ENCODE data around the gene NSDHL.

DNA sequence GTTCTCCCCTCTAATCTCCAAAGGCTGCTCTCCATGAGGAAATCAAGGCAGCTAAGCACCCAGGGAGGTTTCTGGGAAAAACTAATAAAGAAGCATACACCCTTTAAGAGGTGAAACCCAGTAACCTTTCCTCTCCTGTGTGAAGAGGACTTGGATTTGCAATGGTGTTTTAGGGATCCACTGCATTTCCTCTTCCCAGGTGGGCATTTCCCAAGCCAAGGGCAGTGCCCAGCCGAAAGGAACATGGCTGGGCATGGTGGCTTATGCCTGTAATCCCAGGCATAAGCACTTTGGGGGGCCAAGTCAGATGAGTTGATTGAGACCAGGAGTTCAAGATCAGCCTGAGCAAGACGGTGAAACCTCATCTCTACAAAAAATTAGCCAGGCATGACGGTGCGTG, 61.6 kb downstream of the NSDHL start:
- TF ChIP-seq CTCF (IDR thresholded peaks at IDR 0.05) (no peak), POLR2A (IDR thresholded peaks at IDR 0.05) (no peak), EP300 (IDR thresholded peaks at IDR 0.05) (no peak)

All from ovary (tissue), 3 donors.